Neural cell (in vitro differentiated cells): ENCODE results near the gene E4F1. TPM values are rescaled to one million over a fixed set of nuclear protein-coding genes. Genes with fewer than 3 reads are reported as not detected.
"Not testable (repeated sequence)": the region's sequence is repeated elsewhere in the genome, so short reads cannot be mapped to it uniquely, and the experiment has no call there.

Experiments
- H2AFZ ChIP-seq: fragments of 200-600, 300-800 bp; sonication (generic), shearing (Covaris generic); 2 replicates; pipeline ENCODE4 v1.6.0; 2014; ENCODE audit warnings: low read depth, mild to moderate bottlenecking, antibody characterized with exemption, low read length, moderate library complexity
- H3F3A ChIP-seq: fragments of 200-600 bp; shearing (Covaris generic); 2 replicates; pipeline ENCODE4 v1.6.1; 2016; ENCODE audit warnings: mild to moderate bottlenecking, moderate library complexity, mixed read lengths, antibody characterized with exemption, low read length; ENCODE audit not compliant: insufficient read depth, poor library complexity, severe bottlenecking
- H3K27ac ChIP-seq: fragments of 200-600, 300-800 bp; sonication (generic), shearing (Covaris generic); 2 replicates; pipeline ENCODE4 v1.5.1; 2014; ENCODE audit warnings: mild to moderate bottlenecking, low read length, moderate library complexity
- H3K27me3 ChIP-seq: fragments of 300-800, 200-600 bp; sonication (generic), shearing (Covaris generic); 2 replicates; pipeline ENCODE4 v1.6.0; 2014; ENCODE audit warnings: mild to moderate bottlenecking, low read depth, low read length, moderate library complexity; ENCODE audit not compliant: insufficient read depth
- H3K36me3 ChIP-seq: fragments of 300-800, 200-600 bp; sonication (generic), shearing (Covaris generic); 2 replicates; pipeline ENCODE4 v1.5.1; 2014; ENCODE audit warnings: mild to moderate bottlenecking, antibody characterized with exemption, low read length, moderate library complexity; ENCODE audit not compliant: insufficient read depth
- H3K4me2 ChIP-seq: fragments of 300-800, 200-600 bp; sonication (generic), shearing (Covaris generic); 2 replicates; pipeline ENCODE4 v1.6.0; 2014; ENCODE audit warnings: mild to moderate bottlenecking, low read length
- H3K4me3 ChIP-seq: fragments of 300-800, 200-600 bp; sonication (generic), shearing (Covaris generic); 2 replicates; pipeline ENCODE4 v1.5.1; 2014; ENCODE audit warnings: mild to moderate bottlenecking, low read length, moderate library complexity
- H3K79me2 ChIP-seq: fragments of 200-600 bp; shearing (Covaris generic); replicated peaks from 2 replicates; pipeline ENCODE4 v1.6.0; 2014; ENCODE audit warnings: mild to moderate bottlenecking, low read length, moderate library complexity; ENCODE audit not compliant: insufficient read depth
- H3K9ac ChIP-seq: fragments of 300-800, 200-600 bp; sonication (generic), shearing (Covaris generic); 2 replicates; pipeline ENCODE4 v1.6.1; 2016; ENCODE audit warnings: mild to moderate bottlenecking, low read length, mixed read lengths
- H3K9me2 ChIP-seq: fragments of 200-600 bp; shearing (Covaris generic); 2 replicates; pipeline ENCODE4 v1.6.1; 2016; ENCODE audit warnings: mild to moderate bottlenecking, low read length, mixed read lengths; ENCODE audit not compliant: insufficient read depth
- H3K9me3 ChIP-seq: fragments of 200-600, 300-800 bp; sonication (generic), shearing (Covaris generic); 2 replicates; pipeline ENCODE4 v1.6.1; 2016; ENCODE audit warnings: mild to moderate bottlenecking, mixed run types, low read length, moderate library complexity, mixed read lengths
- H4K20me1 ChIP-seq: fragments of 200-600 bp; shearing (Covaris generic); 2 replicates; pipeline ENCODE4 v1.6.1; 2016; ENCODE audit warnings: mild to moderate bottlenecking, mixed run types; ENCODE audit not compliant: insufficient read depth
- EP300 ChIP-seq: fragments of 450-650 bp; conservative IDR thresholded peaks from 2 replicates; pipeline ENCODE4 v1.6.1; 2014; ENCODE audit warnings: antibody characterized with exemption, mild to moderate bottlenecking, moderate library complexity; ENCODE audit not compliant: poor library complexity, severe bottlenecking
- EZH2 ChIP-seq: fragments of 200-600, 300-800 bp; shearing (Covaris generic), sonication (generic); IDR thresholded peaks from 2 replicates; pipeline ENCODE4 v1.6.1; 2014; ENCODE audit warnings: antibody characterized with exemption, low read length, borderline replicate concordance, mild to moderate bottlenecking; ENCODE audit not compliant: insufficient read depth, poor library complexity, severe bottlenecking
- MXI1 ChIP-seq: fragments of 450-650 bp; conservative IDR thresholded peaks from 2 replicates; pipeline ENCODE4 v1.6.1; 2014; ENCODE audit warnings: antibody characterized with exemption, mild to moderate bottlenecking; ENCODE audit not compliant: poor library complexity, severe bottlenecking
- RAD21 ChIP-seq: fragments of 450-650 bp; conservative IDR thresholded peaks from 2 replicates; pipeline ENCODE4 v1.6.1; 2014; ENCODE audit warnings: antibody characterized with exemption, mild to moderate bottlenecking, moderate library complexity
- REST ChIP-seq: IDR thresholded peaks from 2 replicates; pipeline ENCODE4 v1.6.1; 2012; ENCODE audit warnings: borderline replicate concordance
- SMC3 ChIP-seq: fragments of 450-650 bp; conservative IDR thresholded peaks from 2 replicates; pipeline ENCODE4 v1.6.1; 2014; ENCODE audit warnings: antibody characterized with exemption, mild to moderate bottlenecking, moderate library complexity; ENCODE audit not compliant: poor library complexity
- TAF1 ChIP-seq: IDR thresholded peaks from 2 replicates; pipeline ENCODE4 v1.6.1; 2012; ENCODE audit warnings: low read depth
- polyA plus RNA-seq: library from polyadenylated mRNA; depleted of rRNA; stranded (reverse); fragments of >200 nt; gene quantifications from 2 replicates; pipeline ENCODE4 v1.2.3, GENCODE V29; 2014
- TF ChIP-seq, protein P1 (sequence below): fragments of 450-650 bp; IDR thresholded peaks from 2 replicates; pipeline ENCODE4 v1.5.1; 2014; ENCODE audit warnings: antibody characterized with exemption, mild to moderate bottlenecking, moderate library complexity; ENCODE audit not compliant: poor library complexity, severe bottlenecking

Gene E4F1
- polyA plus RNA-seq, 1 donor from 2014 or later, result 64.9 TPM

DNA sequence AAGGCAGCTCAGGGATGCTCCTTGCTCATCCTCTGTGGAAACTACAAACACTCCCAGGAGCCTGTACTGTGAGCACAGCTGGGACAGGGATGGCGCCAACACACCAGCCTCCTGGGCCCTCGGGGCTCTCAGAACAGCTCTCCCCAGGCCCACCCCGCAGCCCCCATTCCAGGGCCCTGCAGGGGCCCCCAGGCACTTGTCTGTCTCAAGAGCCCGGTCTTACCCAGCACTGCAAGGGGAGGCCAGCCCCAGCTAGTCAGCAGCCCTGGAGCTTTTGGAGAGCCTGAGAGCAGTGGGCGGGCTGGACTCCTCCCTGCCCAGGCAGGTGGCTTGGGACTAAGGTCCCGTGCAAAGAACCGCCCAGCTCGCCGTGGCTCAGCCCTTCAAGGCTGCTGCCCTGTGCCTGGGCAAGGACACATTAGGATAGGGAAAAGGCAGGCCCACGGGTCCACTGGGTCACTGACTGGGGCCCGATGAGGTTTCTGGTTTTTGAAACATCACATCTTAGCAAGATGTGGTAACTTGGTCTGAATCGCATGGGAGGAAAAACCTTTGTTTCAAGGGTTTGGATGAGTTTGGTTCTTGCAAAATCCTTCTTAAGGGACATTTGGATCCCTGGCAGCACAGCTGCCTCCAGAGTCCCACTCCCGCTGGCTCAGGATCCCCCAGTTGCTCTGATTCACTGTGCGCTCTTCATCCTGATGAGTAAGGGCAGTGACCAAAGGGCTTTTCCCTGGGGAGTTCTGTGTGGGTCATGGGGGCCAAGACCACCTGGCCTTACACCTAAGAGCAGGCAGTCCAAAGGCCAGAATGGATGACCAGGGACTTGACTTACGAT lies 15.7 kb downstream of the E4F1 start:
- TF ChIP-seq EP300 (no peak), REST (no peak), SMC3 (no peak), EZH2 (no peak), MXI1 (no peak), RAD21 (no peak), TAF1 (no peak)
- TF ChIP-seq, protein P1, sequence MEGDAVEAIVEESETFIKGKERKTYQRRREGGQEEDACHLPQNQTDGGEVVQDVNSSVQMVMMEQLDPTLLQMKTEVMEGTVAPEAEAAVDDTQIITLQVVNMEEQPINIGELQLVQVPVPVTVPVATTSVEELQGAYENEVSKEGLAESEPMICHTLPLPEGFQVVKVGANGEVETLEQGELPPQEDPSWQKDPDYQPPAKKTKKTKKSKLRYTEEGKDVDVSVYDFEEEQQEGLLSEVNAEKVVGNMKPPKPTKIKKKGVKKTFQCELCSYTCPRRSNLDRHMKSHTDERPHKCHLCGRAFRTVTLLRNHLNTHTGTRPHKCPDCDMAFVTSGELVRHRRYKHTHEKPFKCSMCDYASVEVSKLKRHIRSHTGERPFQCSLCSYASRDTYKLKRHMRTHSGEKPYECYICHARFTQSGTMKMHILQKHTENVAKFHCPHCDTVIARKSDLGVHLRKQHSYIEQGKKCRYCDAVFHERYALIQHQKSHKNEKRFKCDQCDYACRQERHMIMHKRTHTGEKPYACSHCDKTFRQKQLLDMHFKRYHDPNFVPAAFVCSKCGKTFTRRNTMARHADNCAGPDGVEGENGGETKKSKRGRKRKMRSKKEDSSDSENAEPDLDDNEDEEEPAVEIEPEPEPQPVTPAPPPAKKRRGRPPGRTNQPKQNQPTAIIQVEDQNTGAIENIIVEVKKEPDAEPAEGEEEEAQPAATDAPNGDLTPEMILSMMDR, result no peak
- Histone ChIP-seq H3K9me3 (no peaks in the 10 kb centered on the region), H3F3A (no peaks in the 10 kb centered on the region), H3K27ac (no peak overlapping the region), H3K9me2 (no peaks in the 10 kb centered on the region), H3K4me2 (no peak overlapping the region), H3K27me3 (peaks cover 15% of the 10 kb centered on the region), H4K20me1 (no peaks in the 10 kb centered on the region), H3K36me3 (no peaks in the 10 kb centered on the region), H2AFZ (no peak overlapping the region), H3K79me2 (no peaks in the 10 kb centered on the region), H3K9ac (no peak overlapping the region), H3K4me3 (no peak overlapping the region)

DNA sequence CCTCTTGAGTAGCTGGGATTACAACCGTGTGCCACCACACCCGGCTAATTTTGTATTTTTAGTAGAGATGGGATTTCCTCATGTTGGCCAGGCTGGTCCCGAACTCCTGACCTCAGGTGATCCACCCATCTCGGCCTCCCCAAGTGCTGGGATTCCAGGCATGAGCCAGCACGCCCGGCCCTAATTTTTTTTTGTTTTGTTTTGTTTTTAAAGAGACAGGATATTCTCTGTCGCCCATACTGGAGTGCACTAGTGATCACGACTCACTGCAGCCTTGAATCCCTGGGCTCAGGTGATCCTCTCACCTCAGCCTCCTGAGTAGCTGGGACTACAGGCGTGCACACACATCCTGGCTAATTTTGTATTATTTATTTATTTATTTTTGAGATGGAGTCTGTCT lies 16.9 kb downstream of the E4F1 start:
- not testable (repeated sequence) for H3K9me3 ChIP-seq, H3F3A ChIP-seq, H2AFZ ChIP-seq, H3K9ac ChIP-seq, H3K36me3 ChIP-seq, H3K27ac ChIP-seq, H4K20me1 ChIP-seq, H3K79me2 ChIP-seq, H3K4me3 ChIP-seq, H3K9me2 ChIP-seq, H3K4me2 ChIP-seq
- H3K27me3 ChIP-seq, result peaks cover 15% of the 10 kb centered on the region

DNA sequence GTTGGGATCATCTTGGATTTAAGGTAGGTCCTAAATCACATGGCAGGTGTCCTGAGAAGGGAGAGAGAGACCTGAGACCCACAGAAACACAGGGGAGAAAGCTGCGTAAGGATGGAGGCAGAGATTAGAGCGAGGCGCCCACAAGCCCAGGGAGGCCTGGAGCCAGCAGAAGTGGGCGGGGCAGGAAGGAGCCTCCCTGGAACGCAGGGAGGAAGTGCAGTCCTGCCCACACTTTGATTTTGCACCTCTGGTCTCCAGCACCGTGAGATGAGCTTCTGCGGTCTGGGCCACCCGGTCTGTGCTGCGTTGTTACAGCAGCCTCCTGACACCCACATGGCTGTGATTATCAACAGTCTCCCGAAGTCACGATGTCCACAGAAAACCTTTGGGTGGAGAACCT lies 19.2 kb downstream of the E4F1 start:
- H3K79me2 ChIP-seq, result no peaks in the 10 kb centered on the region
- H3K4me2 ChIP-seq, result no peak overlapping the region
- no peak overlapping the region for H2AFZ ChIP-seq
- no peak overlapping the region for H3K4me3 ChIP-seq
- no peaks in the 10 kb centered on the region for H3F3A ChIP-seq
- no peaks in the 10 kb centered on the region for H4K20me1 ChIP-seq
- no peak overlapping the region for H3K27ac ChIP-seq
- no peaks in the 10 kb centered on the region for H3K9me2 ChIP-seq
- no peaks in the 10 kb centered on the region for H3K36me3 ChIP-seq
- TF ChIP-seq SMC3 (no peak), REST (no peak)
- H3K9ac ChIP-seq, result no peak overlapping the region
- no peaks in the 10 kb centered on the region for H3K27me3 ChIP-seq
- no peaks in the 10 kb centered on the region for H3K9me3 ChIP-seq
